Adrenal gland (tissue), 12 donors: ENCODE data around the gene PRKD1. TPM values are rescaled to one million over a fixed set of nuclear protein-coding genes. Genes with fewer than 3 reads are reported as not detected.

Source experiments
- DNase-seq, 7 donors: peaks; one replicate each; pipeline ENCODE4 v3.0.0-alpha.2; 2019 to 2020
- H3K27ac ChIP-seq, 5 donors: fragments of 200-600 bp; sonication (generic) in 4 of 5; 1 replicate in 3 of 5; 2 replicates in 2 of 5; pipeline versions ENCODE4 v1.5.1 to v1.8.0; 2016 to 2020; ENCODE audit warnings: mild to moderate bottlenecking in 1 of 5
- H3K27me3 ChIP-seq: fragments of 200-600 bp; 2 replicates; pipeline ENCODE4 v1.8.0; 2021
- H3K36me3 ChIP-seq, 2 donors: fragments of 200-600 bp; replicated peaks in 1 of 2; 1 replicate in 1 of 2; 2 replicates in 1 of 2; pipeline versions ENCODE4 v1.5.1 to v1.8.0; 2018 to 2022
- H3K4me1 ChIP-seq, 2 donors: fragments of 200-600 bp; replicated peaks in 1 of 2; 1 replicate in 1 of 2; 2 replicates in 1 of 2; pipeline versions ENCODE4 v1.5.1 to v1.8.0; 2018 to 2021
- H3K4me3 ChIP-seq, 4 donors: fragments of 200-600 bp; sonication (generic) in 3 of 4; one replicate each; pipeline ENCODE4 v1.5.1; 2016 to 2018
- H3K9me3 ChIP-seq, 3 donors: fragments of 200-600 bp; sonication (generic) in 1 of 3; replicated peaks in 1 of 3; 1 replicate in 2 of 3; 2 replicates in 1 of 3; pipeline versions ENCODE4 v1.5.1 to v1.8.0; 2016 to 2021
- POLR2A ChIP-seq, 2 donors: fragments of 450-650 bp; IDR thresholded peaks; one replicate each; pipeline ENCODE4 v1.6.1; 2017; ENCODE audit warnings: antibody characterized with exemption in 2 of 2, mild to moderate bottlenecking in 2 of 2, moderate library complexity in 1 of 2
- WGBS, 4 donors: extraction: QIAGEN DNeasy Blood & Tissue Kit in 2 of 4; methylation state at CpG; one replicate each; pipeline versions ENCODE4 v1.1.5 to v1.1.7; 2013 to 2017; 5-methylcytosine and 5-hydroxymethylcytosine counted together
- intact Hi-C, 2 donors: fragments of 100-400 bp; cut with DNase I; formaldehyde crosslinking; loops; one replicate each; pipeline versions ENCODE4 v1.14.1 to v1.15.0; 2022 to 2023
- polyA plus RNA-seq, 3 donors: library from polyadenylated mRNA; stranded (reverse); fragments of 200-250 nt in 2 of 3; fragments of 350-450 nt in 1 of 3; fragmentation: Illumina TruSeq in 1 of 3; extraction: RNeasy Lipid Tissue Mini Kit (QIAGEN cat#74804) in 1 of 3; gene quantifications; one replicate each; pipeline ENCODE4 v1.2.3, GENCODE V29; 2013 to 2014
- total RNA-seq, 9 donors: library from RNA; depleted of rRNA in 4 of 9; stranded (reverse); fragments of >200 nt in 4 of 9; fragments of 120-200 nt in 1 of 9; fragmentation: NEBNext Ultra II Directional in 1 of 9; extraction: Animal tissue kit (Norgen Biotek cat#: 25700) in 1 of 9; gene quantifications; one replicate each; pipeline versions ENCODE4 v1.1.0 to v1.2.4, GENCODE V29; 2013 to 2023
- TF ChIP-seq, protein P1 (sequence below), 6 experiments: fragments of 450-650 bp in 4 of 6; fragments of 200-600 bp in 2 of 6; sonication (generic) in 1 of 6; IDR thresholded peaks; 1 replicate in 5 of 6; 2 replicates in 1 of 6; pipeline versions ENCODE4 v1.5.1 to v1.8.0; 2016 to 2021; ENCODE audit warnings: antibody characterized with exemption in 6 of 6, mild to moderate bottlenecking in 2 of 6, moderate library complexity in 1 of 6
- donor health status: healthy with polysubstance abuse.
- donor health status: Bipolar disorder and iron deficiency.
- donor health status: DM: yes; HTN: yes; CAD: no.
- donor health status: DM: no; HTN: no; CAD: no.
- donor health status: DM: no; HTN: no; CAD: no.
- donor health status: DM: yes; HTN: yes; CAD: no.

Gene PRKD1
- total and polyA plus RNA-seq, 12 donors: 6.9 to 30.1 (median 22.0) TPM

DNA sequence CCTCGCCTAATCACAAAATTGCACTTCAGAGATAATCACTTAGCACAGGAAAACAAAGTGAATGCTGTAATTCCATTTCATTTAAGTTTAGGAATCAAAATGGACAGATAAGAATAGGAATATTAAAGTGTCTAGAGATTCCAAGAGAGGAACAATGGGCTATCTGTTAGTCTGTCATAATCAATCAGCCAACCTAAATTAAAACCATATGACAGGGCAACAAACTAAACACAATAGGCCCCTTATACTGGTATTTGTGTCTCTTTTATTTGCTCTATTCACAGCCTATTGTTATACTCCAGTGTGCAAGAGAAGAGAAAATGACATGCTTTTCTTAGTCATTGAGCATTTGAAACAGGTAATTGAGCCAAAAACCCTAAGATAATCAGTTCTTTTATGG is 259.4 kb downstream of the PRKD1 start:
- Histone ChIP-seq H3K9me3 (no peaks in the 10 kb centered on the region), H3K27me3 (no peaks in the 10 kb centered on the region), H3K4me3 (no peak overlapping the region), H3K36me3 (no peaks in the 10 kb centered on the region), H3K27ac (no peak overlapping the region), H3K4me1 (no peaks in the 10 kb centered on the region)
- 93 to 100% (median 97%) methylated on average over 1 of the region's 1 CpG for WGBS, 4 donors
- TF ChIP-seq POLR2A (IDR thresholded peaks at IDR 0.05): no peak
- TF ChIP-seq, protein P1, sequence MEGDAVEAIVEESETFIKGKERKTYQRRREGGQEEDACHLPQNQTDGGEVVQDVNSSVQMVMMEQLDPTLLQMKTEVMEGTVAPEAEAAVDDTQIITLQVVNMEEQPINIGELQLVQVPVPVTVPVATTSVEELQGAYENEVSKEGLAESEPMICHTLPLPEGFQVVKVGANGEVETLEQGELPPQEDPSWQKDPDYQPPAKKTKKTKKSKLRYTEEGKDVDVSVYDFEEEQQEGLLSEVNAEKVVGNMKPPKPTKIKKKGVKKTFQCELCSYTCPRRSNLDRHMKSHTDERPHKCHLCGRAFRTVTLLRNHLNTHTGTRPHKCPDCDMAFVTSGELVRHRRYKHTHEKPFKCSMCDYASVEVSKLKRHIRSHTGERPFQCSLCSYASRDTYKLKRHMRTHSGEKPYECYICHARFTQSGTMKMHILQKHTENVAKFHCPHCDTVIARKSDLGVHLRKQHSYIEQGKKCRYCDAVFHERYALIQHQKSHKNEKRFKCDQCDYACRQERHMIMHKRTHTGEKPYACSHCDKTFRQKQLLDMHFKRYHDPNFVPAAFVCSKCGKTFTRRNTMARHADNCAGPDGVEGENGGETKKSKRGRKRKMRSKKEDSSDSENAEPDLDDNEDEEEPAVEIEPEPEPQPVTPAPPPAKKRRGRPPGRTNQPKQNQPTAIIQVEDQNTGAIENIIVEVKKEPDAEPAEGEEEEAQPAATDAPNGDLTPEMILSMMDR (IDR thresholded peaks at IDR 0.05): no peak
- DNase-seq: no peak
- intact Hi-C loops: no loop called here

DNA sequence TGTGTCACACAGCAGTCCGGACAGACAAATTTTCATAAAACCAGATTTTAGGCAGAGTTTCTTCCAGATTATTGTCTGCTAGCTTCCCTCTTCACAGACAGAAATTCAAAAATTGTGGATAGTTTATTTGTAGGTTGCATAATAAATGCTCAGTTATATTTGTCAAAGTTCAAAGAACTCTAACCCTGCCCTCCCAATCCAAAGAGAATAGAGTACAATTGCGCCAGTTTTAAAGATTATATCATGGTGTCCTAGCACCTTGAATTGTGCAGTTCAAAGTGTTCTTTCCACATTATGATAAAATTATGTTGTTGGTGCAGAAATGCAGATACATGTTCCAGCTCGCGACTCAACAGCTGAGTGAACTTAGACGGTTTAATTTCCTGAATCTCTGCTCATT is 263.1 kb downstream of the PRKD1 start:
- H3K4me3 ChIP-seq: no peak overlapping the region
- TF ChIP-seq, protein P1 (IDR thresholded peaks at IDR 0.05): no peak
- no peak for TF ChIP-seq POLR2A (IDR thresholded peaks at IDR 0.05)
- DNase-seq: no peak
- H3K4me1 ChIP-seq: no peaks in the 10 kb centered on the region
- WGBS, 4 donors: 93 to 98% (median 95%) methylated on average over 5 of the region's 5 CpGs
- intact Hi-C loops: no loop called here
- H3K9me3 ChIP-seq: no peaks in the 10 kb centered on the region
- H3K36me3 ChIP-seq: no peaks in the 10 kb centered on the region
- no peak overlapping the region for H3K27ac ChIP-seq
- H3K27me3 ChIP-seq: no peaks in the 10 kb centered on the region

DNA sequence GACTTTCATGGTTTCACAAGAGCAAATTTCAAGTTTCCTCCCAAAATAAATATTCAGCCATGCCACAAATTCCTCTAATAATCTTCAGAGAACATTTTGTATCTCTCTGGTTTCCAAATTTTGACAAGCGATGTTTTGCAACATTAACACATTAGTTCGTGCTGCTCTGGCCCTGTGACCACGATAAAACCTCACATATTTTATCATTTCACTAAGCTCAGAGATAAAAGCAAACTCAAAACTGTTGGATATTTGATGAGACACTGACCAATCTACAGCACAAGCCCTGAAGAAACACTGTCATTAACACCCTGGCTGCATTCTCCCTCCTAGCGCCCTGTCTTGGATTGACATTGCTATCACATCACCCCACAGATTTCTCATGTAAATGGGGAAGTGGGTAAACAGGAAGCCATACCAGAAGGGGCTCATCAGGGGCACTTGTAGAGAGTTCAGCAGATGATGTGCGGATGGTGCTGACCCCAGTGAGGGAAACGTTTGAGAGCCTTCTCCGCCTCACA is 264.3 kb downstream of the PRKD1 start:
- H3K9me3 ChIP-seq: no peaks in the 10 kb centered on the region
- no peaks in the 10 kb centered on the region for H3K36me3 ChIP-seq
- no peak overlapping the region for H3K4me3 ChIP-seq
- DNase-seq: peak in 1 of 7 donors; percentile 14
- H3K27ac ChIP-seq: peak overlapping the region in 1 of 5 donors; percentile 45
- H3K27me3 ChIP-seq: no peaks in the 10 kb centered on the region
- TF ChIP-seq, protein P1 (IDR thresholded peaks at IDR 0.05): no peak
- no peak for TF ChIP-seq POLR2A (IDR thresholded peaks at IDR 0.05)
- WGBS, 4 donors: 59 to 72% (median 70%) methylated on average over 7 of the region's 7 CpGs
- intact Hi-C loops: no loop called here
- no peaks in the 10 kb centered on the region for H3K4me1 ChIP-seq

DNA sequence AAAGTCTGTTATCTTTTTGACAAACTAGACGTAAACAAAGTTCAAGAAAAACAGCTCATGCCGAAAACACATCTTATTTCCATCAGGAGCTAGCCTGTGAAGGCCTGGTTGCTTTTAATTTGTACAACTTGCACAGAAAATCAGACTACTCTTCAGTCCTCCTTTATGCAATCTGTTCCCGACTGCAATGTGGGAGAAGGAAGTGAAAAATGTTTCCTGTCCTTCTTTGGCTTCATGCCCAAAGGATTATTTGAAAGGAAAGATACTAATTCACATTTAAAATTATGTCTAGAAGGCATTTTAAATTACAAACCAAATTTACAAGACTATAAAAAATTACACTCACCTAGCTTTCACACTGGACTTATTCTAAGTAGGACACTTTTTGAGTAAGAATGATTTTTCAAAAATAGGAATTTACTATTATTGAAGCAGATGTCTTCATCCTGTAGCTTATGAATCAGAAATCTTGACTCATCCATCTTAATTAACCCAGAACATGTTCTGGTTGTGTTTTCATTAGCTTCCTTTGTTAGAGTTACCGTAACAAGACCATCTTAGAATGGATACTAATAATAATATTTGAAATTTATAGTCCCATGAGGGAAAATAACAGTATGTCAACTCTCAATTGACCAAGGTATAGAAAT is 272.6 kb downstream of the PRKD1 start:
- Histone ChIP-seq H3K27ac (peak overlapping the region in 1 of 5 donors; percentile 6), H3K36me3 (no peaks in the 10 kb centered on the region), H3K4me1 (peaks cover 12 to 38% of the 10 kb centered on the region in 2 donors), H3K9me3 (no peaks in the 10 kb centered on the region), H3K27me3 (no peaks in the 10 kb centered on the region), H3K4me3 (no peak overlapping the region)
- no peak for DNase-seq
- 31 to 44% (median 37%) methylated on average over 4 of the region's 4 CpGs for WGBS, 4 donors
- TF ChIP-seq POLR2A (IDR thresholded peaks at IDR 0.05): no peak
- TF ChIP-seq, protein P1 (IDR thresholded peaks at IDR 0.05): no peak
- intact Hi-C loops: no loop called here
